Tongue (tissue), 2 donors: ENCODE results near the gene HOXB3. TPM values are rescaled to one million over a fixed set of nuclear protein-coding genes. Genes with fewer than 3 reads are reported as not detected.

Experiments
- DNase-seq: peaks from one replicate; pipeline ENCODE4 v3.0.0-alpha.2; 2015
- total RNA-seq: library from RNA; depleted of rRNA; stranded (reverse); fragments of >200 nt; gene quantifications from one replicate; pipeline ENCODE4 v1.2.3, GENCODE V29; 2014

HOXB3 gene
- total RNA-seq = 3.4 TPM

DNA sequence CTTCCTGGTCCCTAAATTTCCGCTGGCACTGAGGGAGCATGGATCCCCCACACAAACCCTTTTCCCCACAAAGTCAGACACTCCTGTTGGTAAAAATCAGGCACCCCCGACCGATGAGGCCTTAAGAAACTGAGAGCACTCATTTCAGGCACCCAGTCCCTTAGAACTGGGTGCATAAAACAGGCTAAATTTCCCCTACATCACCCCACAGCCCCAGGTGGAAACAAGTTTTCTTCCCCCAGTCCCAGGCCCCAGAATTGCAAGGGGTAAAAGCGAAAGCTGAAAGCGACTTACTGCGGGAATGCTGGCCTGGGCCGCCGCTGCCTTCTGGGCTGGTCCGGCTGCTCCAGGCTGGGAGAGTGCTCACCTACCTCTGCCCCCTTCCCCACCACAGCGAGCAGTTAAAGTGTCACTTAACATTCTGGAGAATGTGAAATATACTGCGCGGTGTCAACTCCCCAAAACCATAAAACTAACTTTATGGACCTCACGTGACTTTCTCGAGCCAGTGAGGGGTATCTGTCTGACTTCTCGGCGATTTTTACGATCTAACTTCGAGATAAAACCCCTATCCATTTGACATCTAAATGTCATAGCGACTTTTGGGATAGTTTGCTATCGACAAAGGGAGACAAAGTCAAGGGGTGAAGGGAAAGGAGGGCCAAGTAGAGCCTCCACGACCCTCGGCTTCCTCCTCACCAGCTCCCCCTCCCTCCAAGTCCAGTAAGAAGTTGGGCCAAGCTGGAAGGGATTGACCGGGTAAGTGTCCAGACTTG lies at the start of gene HOXB3:
Gene HOXB3, minus strand, starts transcription at position 411 of the 776 bp plus-strand sequence. CDS start 37,767 bp downstream, outside the sequence.
- no peak for DNase-seq

DNA sequence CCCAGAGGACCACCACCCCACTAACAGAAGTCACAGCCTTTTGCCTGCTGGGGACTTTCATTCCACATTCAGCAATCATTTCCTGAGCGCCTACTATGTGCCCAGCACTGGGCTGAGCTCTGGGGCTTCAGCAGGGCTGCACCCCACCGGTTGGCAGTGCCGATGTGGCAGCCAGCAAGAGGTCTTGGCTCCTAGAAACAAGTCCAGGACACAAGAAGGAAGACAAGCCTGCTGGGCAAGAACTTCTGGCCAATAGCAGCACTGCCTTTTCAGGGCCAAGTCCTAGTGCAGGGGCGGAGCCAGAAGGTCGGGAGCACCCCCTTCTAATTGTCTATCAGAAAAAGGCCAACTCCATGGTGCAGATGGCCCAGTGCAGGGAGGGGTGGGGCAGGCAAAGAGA lies 49.1 kb upstream of the HOXB3 start:
- DNase-seq = no peak

DNA sequence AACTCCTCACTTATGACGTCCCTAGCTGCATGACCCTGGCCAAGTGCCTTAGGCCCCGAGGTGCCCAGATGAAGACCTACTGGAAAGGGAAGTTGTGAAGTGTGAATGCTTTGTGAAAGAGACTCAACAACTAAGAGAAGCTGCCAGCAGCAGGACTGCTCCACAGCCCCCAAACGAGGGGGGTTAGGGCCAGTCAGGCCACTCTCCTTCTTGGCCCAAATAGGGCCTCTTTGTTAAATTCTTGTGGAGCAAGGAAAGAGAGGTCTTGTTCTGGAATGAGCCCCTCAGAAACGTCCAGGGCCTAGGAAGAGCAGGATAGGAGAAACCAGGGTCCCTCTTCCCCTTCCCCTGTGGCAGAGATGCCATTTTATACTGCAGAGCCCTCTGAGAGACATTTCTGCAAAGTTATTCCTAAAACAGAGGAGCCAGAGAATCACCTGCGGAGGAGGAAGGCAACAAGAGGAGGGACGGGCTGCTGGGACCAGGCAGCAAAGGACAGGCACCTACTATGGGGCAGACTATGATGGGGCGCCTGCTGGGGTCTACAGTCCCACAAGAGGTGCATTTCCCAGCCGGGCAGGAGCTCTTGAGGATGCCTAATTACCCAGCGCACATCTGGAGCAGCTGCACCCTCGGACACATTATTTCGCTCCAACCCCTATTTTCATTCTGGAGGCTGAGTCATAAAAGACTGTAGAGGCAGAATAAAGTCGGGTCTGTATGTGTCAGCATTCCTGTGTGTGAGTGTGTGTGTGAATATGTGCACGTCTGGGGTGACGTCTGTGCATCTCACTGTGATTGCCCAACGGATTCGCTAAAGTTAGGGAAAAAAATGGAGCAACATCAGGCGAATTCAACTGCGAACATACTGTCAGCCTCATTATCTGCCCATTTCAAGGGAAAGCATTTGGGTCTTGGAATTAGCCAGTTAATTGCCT lies 47.6 kb upstream of the HOXB3 start:
- no peak for DNase-seq

DNA sequence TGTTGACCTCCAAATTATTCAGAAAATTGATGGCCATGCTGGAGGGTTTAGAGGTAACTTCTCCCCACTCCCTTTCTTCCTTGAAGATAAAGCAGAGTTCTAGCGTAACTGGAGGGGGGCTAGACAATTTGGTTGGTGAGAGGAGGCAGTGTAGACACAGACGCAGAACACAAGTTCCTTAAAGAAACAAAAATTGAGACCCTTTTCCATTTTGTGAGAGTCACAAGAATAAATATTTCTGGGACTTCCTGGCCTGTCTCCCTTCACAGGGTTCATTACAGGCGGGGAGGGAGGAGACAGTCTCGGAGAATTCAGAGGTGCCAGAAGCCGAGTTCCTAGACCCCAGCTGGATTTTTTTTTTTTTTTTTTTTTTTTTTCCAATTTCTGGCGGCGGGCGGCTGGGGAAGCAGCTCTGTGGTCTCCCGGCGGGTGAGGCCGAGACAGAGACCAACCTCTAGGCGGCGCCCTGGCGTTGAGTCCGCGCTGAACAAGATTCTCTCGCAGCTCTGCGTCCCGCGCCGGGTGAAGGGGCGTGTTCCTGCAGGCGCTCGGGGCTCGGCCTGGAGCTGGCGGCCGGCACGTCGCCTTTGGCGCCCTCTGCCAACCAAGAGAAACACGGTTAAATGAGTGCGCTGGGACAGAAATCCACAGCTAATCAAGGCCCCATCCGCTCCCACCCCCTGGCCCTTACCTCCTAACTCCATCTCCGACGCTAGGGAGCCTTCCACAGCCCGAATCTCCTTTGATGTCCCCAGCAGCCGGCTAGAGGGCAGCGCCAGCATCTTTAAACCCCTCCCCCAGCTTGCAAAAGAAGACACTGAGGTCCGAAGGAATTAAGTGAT lies 46.4 kb upstream of the HOXB3 start:
- peak; percentile 85 for DNase-seq

DNA sequence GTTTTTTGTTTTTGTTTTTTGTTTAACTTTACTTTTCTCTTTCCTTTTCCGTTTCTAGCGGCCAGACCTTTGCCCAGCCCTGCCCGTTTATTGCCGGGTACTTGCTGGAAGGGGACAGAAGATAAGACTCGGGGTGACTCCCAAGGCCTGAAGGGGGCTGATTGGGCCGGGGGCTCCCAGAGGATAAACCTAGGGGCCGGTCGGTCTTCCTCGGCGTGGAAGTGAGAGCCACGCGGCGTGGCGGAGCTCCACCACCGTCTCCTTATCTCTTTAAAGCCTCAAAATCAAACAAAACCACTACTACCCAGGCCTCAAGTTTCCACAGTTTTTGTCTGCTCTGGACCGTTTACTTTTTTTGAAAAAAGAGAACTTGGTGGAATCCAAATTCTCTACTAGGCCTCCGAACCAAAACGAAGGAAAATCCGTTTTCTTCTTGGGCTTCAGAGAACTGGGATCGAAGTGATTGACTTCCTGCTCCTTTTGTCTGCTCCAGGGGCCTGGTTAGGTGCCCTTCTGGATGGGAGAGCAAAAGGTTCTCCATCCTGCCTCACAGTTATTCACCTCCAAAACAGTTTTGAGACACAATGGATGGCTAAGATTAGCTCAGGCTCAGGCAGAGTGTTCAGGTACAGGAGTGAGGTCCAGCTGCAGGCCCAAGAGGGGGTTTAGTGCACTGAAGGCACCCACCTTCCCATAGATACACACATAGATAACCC lies 44.6 kb upstream of the HOXB3 start:
- no peak for DNase-seq

DNA sequence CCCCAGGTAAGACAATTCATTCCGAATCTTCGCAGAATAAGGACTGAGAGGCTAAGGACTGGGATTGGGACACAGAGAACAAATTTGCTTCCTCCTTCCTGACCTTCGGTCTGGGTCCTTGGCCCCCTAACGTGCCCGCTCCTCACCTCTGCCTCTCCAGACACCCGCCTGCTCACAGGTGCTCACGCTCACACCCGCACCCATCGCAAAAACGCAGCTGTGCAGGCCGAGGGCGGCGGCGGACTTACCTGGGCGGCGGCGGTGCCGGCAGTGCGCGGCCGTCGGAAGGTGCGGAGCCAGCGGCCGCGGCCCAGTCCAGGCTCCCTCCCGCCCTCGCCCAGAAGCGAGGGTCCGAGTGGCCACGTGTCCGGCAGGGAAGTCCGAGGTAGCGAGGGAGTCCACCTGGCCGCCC lies 43.2 kb upstream of the HOXB3 start:
- no peak for DNase-seq

DNA sequence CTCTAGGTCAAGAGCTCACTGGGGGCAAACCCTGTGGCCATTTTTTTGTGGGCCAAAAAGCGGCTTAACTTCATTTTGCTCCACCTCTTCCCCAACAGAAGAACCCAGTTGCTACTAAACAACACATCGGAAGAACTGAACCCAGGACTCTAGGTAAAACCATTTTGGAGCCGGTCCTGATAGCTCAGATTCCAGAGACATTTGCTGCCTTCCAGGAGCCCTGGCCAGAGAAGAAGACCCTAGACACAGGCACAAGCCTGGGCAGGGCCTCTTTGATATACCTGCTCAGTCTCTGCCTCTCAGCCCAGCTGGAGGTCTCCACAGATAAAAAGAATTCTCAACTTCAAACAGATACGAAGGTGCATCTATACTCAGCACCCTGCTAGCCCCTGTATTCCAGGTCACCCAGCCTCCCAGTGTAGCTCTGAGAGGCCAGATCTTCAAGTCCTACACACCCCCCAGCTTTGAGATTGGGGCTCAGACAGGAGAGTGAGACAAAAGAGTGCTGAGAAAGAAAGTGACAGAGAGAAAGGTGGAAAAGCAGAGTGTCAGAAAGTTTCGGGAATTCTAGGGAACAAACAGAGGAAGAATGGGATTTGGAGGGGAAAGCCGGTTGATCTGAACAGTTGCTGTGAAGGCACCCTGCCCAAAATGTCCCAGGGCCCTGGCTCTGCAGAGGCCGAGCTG lies 42.7 kb upstream of the HOXB3 start:
- no peak for DNase-seq

DNA sequence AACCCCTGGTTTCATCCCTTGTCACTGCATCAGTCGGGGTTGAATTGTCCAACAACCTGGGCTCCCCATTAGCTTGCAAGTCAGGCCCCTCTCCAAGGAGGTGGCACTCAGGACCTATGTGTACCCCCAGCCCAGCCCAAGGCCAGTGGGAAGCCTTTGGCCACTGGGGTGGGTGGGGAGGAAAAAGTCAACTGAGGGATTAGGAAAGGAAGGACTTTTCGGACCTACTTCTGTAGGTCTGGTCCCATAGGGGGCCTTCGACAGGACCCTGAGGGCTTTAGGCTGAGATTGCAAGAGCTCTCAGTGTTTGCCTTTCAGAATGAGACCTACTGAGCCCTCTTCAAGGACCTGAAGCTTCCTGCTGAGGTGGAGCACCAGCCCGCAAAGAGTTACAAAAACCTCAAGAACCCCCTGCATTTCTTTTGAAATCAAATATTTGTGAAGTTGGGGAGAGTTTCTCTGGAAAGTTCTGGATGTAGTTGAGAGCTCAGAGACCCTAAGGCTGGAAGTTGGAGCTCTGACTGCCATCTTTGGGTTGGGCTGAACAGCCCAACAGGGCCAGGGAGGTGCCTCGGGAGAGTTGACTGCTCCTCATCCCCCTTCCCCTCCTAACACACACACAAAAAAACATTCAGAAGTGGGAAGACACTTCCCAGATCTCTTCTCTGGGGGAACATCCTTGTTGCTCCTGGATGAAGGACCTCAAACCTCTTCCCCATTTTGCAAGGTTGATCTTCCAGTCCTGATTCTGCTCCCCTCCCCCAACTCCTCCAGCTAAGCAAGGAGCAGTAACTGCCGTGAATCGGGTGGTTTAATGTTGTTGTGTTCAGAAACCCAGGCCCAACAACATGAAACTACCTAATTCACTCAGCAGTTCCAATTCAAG lies 41.9 kb upstream of the HOXB3 start:
- DNase-seq = no peak

DNA sequence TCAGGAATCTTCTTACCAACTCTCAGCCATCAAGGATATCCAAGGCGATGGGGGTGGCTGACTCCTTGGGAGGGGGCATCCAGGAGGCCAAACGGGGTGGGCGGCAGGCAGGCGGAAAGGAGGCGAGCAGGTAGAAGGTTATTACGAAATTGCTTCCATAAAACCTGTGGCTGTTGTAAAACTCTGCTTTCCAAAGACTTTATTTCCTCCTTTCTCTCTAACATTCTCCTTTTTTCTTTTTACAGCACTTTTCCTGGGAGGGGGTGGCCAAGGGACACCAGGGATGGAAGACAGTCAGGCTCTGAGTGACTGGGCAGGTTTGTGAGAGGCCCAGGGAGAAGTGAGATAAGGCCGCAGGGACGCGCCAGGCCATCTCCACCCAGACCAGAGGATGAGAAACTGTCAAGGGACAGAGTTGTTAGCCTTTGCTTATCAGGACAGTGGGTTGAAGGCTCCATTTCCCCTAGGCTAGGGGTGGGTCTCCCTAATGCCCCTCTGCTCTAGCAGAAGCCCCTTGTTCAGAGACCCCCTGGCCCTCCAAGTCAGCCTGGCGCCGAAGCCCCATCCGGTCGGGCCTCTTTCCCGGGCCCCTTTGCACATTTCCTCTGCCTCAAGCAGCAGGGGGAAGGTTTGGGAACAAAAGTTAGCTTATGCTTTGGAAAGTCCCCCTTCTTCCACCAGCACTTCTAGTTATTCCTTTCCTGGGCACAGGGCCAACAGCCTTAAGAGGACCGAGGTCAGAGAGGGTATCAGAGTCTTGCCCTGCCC lies 41.1 kb upstream of the HOXB3 start:
- no peak for DNase-seq

DNA sequence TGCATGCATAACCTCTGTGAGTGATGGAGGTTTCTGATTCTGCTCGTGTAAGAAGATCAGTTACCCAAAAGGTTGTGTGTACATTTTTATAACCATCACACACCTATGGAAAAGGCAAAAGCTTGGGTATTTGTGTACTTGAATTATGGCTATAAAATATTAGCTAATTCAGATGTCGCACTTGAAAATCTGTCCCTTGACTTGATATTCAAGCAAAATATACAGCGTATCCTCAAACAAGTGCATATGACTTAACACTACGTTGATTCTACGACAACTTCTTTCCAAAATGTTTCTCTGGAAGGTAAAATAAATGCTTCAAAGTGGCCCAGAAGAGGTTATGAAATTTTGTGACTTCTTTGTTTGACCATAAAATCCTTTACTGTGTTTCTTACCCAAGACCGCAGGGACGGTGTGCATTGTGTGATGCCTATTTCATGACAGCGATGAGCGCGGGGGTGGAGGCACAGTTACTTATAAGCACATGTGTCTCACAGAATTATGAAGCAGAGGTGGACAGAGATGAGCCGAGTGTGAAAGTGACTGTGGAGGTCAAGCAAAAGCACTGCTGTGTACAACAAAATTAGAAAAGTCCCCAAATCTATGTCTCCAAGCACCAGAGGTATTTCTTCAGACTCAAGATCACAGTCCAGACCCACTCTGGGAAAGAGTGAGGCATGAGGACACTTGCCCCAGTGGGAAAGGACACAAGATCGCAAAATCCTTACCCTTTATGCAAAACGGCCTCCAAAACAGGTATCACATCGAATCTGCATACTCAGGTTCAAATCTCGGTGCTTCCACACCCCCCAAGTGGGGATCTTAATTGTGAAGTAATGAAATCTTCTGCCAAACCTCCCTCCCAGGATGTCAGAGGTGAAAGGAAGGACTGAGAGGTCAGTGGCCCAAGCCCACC lies 40.2 kb upstream of the HOXB3 start:
- no peak for DNase-seq

DNA sequence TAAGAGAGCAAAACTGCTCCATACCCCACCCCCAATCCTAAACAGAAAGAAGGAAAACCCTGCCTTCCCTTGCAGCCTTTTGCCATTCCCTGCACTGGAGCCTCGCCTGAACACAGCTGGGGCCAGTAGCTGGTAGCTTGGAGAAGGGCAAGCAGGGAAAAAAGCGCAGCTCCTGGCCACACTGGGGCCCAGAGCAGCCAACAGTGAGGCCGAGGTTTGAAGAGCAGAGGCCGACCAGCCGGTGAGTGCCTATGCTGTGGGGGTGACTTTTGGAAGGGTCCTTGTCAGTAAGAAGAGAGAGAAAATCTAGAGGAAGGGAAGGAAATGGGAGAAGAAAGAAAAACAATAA lies 39.3 kb upstream of the HOXB3 start:
- no peak for DNase-seq

DNA sequence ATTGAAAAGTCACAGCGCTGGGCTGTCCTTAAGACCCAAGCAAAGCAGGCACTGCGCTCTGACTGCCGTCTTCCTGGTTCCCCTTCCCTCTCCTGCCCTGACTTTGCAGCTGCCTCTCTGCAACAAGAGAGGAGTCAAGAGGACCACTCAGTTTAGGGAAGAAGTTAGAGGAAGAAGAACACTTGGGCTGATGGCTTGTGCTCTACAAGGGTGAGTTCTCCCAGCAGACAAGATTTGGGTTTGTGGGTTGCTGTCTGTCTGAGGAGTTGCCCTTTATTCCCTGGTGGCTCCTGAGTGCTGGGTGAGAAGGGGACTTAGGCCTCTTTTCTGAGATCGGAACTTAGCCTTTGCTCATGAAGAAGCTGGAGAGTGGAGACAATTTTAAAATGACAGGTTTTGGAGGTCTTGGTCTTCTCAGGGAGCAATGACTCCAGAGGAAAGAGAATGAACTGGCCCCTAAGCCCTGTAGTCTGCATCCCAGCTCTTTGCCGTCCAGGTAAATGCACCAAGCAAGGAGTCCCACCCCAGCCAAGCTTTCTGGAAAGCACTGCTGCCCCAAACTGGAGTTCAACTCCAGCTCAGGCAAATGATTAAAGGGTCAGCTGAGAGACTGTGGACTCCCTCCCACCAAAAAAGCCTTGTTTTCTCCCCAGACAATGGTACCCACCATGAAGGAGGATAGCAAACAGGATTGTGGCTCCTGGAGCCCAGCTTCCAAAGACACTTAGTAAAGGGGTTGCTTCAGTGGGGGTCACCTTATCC lies 38.8 kb upstream of the HOXB3 start:
- no peak for DNase-seq

DNA sequence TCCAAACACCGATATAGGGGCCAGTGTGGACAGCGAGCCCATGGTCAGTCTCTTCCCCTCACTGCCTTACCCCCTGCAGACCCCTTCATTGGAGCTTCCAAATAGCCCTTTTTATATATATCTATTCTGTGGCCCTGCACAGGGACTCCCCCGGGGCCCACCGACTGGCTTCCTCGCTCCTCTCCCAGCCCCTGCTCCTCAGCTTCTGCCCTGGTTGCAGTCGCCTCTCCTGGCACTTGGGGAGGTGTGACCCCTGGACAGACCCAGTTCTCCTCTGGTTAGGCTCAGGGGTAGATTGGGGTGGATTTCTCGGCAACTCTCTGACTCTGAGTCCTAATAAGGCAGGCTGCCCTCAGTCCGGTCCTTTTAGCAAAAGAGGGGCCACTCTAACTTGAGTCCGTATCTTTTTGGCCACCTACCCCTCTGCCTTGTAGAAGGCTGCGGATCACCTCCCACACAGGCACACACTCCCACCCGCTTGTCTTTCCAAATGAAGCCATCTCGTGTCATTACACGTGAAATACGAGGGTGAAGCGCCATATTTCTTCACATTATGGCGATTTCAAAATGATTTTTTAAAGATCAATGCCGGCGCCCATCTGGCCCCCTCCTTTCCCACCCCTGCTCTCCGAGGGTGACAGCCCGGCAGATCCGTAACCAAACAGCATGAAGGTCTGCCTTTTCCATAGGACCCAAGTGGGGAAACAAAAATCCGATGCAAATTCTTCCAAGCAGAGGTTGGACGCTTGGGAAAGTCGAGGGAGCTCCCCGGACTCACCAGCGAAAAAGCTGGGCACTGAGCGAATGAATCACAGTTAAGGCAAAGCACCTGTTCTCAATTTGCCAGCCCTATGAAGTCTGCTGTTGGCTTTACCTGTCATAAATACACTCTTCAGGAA lies 37.8 kb upstream of the HOXB3 start:
- DNase-seq = no peak

DNA sequence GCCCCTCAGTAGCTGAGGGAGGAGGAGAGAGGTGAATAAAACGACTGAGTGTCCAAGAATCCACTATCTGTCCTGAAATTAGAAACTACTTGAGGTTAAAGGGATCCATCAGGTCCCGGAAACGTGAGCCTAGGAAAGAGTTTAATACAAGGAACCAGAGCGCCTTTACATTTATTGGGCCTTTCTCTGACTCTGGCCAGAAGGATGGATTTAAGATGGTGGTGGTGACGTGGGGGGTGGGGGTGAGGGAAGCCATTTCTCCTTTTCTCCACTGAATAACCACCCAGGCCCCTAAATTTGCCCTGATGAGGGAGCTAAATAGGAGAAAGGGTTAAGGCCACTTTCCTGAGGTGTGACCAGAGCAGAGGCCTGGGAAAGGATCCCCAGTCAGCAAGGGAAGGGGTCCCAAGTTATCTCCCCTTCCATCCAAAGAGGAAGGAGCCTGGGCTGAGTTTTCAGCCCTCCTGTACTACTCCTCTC lies 37.1 kb upstream of the HOXB3 start:
- DNase-seq = no peak

DNA sequence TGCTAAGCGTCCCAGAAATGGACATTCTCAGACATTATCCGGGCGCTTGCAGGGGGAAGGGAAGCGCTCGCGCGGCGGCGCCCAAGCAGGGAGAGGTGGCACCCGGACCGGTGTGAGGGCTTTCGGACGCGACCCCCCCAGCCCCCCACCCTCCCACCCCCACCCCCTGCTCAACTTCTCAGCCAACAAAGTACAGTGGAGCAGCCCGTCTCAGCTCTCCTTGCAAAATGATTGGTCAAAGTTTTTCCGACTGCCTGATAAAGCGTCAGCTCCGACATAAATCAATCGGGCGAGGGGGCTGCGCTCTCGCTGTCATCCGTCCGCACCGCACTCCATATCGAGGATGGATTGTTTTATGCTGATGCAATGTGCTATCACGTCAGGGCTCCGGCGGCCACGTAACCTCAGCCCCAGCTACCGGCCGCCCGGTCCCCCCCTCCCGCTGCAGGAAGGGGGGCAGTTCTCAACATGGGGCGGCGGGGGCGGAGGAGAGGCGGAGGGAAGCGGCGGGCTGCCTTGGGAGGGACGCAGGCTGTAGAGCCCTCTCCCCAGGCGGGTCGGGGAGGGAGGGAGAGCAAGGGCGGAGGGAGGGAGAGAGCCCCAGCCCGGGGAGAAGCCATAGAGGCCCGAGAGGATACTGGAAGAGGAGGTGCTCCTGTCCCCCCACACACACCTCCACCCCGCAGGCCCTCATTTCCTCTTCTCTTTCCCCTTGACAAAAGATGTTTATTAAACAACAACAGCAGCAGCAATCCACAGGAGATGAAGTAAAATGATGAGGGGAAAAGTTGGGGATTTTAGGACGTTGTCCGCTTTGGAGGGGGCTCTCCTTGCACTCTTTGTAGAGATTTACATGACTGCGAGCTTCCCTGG lies 36.4 kb upstream of the HOXB3 start, which contains the start of gene HOXB9:
Gene HOXB9, minus strand, starts transcription at position 114 of the 873 bp plus-strand sequence. Its CDS starts 89 bp downstream, at position 25.
- no peak for DNase-seq
